ENCODE results near the gene UGT2B10.

UGT2B10 gene

GRCh38 chr4:68871809-68872642 lies 56.2 kb downstream of the UGT2B10 start:
- no peak for DNase-seq (ENCODE audit: low spot score)

DNA sequence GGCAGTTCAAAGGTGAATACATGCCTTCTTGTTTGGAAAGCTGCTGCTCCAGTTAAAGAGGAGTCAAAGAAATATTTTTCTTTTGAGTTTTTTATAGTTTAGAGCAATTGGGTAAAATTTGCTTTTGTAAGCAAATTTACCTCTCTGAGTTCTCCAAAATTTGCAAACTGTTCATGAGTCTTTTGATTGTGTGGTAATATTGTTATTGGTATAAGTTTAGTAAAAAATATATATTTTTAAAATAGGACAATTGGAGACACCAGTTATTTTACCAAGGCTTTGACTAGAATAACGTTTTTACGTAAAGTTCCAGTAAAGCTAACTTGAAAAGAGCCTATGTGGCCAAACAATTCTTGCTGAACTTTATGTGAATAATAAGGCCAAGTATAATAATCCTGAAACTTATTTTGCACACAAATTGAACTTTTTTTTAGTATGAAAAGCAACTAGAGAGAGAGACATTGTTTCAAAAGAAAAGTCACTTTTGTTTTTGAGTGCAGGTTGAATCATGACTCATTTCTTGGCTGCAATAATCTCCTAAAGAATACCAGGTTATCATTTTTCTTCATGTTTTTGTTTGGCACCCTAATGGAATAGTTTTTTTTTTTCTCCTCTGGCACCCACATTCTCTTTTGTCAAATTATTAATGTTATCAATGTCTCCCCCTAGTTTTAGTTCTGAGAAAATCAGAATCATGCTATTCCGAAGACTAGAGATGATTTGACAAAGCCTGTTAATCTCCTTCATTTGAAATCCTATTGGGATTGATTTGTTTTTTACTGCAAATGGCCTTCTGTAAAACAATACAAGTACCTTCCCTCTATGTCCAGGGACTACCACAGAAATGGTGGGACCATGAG lies 57.1 kb downstream of the UGT2B10 start:
- DNase-seq (ENCODE audit: low spot score), result no peak

DNA sequence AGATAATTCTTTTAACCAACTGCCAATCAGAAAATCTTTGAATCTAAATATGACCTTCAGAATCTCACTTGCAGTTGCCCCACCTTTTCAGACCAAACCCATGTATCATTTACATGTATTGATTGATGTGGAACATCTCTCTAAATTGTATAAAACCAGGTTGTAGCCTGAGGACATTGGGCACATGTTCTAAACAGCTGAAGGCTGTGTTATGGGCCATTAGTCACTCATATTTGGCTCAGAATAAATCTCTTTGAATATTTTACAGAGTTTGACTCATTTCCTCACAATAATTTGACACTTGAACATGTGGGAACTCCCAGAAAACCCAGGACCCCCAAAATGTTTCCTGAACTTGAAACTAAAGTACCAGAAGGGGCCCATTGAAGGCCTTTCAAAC lies 58.7 kb downstream of the UGT2B10 start:
- DNase-seq (ENCODE audit: low spot score), result no peak

GRCh38 chr4:68877555-68877954 lies 61.8 kb downstream of the UGT2B10 start:
- no peak for DNase-seq (ENCODE audit: low spot score)

DNA sequence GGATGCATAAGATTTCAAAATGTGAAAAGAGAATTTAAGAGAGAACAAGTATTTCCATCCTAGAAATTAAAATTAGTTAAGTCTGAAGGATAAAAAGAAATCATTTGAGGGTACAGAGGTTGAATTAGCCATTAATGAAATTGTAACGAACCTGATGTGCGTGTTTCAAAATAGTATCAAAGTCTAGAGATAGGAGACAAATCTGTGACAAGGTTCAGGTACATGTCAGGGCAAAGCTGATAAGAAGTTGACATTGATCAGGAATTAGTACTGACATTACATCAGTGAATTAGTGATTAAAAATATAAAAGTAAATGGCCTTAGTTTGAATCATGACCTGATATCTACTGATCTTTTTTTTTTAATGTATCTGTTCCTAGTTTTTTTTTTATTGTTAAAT lies 62.3 kb downstream of the UGT2B10 start:
- DNase-seq (ENCODE audit: low spot score), result no peak

All from HuH-7 (cell line).